ENCODE data around the gene LMF1. TPM values are rescaled to one million over a fixed set of nuclear protein-coding genes. Genes with fewer than 3 reads are reported as not detected.

Gene LMF1
- total and polyA plus RNA-seq, 8 donors, result 7.6 to 121 (median 15.8) TPM

DNA sequence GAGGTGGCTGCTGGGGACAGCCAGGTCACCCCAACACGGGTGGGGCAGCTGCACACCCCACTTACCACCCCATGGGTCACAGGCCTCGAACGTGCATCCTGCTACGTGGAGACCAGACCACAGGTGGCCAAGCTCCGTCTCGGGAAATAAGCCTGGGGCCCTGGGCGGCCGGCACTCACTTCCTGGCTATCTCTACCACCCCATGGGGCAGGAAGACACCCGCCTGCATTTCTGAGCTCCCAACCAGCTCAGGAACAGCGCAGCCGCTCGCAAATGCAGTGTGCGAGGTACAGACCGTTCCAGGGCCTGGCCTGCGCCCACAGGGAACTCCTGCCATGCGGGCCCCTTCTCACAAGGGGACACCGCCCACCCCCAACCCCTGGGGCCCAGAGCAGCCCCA lies 165.3 kb downstream of the LMF1 start:
- Histone ChIP-seq H3K27ac (no peak overlapping the region), H3K36me3 (no peaks in the 10 kb centered on the region), H3K4me3 (no peak overlapping the region), H3K4me1 (peaks cover 8 to 32% (median 25%) of the 10 kb centered on the region in 4 donors), H3K27me3 (peaks cover 0 to 66% (median 31%) of the 10 kb centered on the region in 3 donors), H3K9me3 (no peaks in the 10 kb centered on the region)
- DNase-seq, result no peak
- 72 to 79% (median 77%) methylated on average over 11 to 17 of the region's 17 CpGs for WGBS, 5 donors
- intact Hi-C loops (cut with DNase I; ENCODE audit: low total_unique reads), result no loop called here
- TF ChIP-seq POLR2AphosphoS5 (IDR thresholded peaks at IDR 0.05) (no peak), EP300 (IDR thresholded peaks at IDR 0.05) (no peak), POLR2A (IDR thresholded peaks at IDR 0.05) (no peak)
- TF ChIP-seq, protein P1, sequence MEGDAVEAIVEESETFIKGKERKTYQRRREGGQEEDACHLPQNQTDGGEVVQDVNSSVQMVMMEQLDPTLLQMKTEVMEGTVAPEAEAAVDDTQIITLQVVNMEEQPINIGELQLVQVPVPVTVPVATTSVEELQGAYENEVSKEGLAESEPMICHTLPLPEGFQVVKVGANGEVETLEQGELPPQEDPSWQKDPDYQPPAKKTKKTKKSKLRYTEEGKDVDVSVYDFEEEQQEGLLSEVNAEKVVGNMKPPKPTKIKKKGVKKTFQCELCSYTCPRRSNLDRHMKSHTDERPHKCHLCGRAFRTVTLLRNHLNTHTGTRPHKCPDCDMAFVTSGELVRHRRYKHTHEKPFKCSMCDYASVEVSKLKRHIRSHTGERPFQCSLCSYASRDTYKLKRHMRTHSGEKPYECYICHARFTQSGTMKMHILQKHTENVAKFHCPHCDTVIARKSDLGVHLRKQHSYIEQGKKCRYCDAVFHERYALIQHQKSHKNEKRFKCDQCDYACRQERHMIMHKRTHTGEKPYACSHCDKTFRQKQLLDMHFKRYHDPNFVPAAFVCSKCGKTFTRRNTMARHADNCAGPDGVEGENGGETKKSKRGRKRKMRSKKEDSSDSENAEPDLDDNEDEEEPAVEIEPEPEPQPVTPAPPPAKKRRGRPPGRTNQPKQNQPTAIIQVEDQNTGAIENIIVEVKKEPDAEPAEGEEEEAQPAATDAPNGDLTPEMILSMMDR (IDR thresholded peaks at IDR 0.05), result no peak

DNA sequence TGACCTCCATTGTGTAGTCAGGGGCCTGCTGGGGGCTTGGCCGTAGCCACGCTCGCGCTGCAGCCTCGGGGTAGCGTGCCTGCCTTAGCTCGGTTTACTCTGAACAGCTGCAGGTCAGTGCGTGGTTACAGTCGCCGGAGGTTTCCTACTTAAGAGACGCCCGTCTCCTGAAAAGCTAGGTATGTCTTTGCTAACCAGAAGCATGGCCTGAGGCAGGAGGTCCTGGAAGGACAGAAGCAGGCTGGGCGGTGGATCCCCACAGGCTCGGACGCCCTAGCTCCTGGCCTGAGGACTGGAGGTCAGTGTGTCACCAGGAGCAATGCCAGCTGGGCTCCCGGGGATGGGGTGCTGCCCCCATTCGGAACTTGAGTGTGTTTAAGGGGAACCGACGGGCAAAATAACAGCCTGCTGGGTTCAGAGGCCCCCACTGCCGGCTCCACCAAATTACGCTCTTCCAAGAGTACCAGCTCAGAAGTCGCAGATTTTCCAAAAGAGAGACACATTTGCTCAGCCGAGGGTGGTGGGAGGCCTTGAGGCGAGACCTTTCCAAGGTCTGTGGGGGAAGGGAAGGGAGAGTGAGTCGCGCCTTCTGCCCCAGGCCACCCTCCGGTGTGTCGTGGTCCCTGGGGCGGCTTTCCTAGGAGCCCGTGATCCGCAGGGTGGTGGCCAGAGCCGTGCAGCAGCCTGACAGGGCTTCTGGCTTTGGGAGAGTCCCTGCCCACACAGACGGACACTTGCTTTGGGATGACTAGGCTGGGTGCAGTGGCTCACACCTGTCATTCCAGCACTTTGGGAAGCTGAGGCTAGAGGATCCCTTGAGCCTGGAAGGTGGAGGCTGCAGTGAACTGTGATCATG lies 166.4 kb downstream of the LMF1 start:
- TF ChIP-seq POLR2AphosphoS5 (IDR thresholded peaks at IDR 0.05) (no peak), EP300 (IDR thresholded peaks at IDR 0.05) (no peak), POLR2A (IDR thresholded peaks at IDR 0.05) (no peak)
- TF ChIP-seq, protein P1 (IDR thresholded peaks at IDR 0.05), result no peak
- Histone ChIP-seq H3K27ac (no peak overlapping the region), H3K9me3 (no peaks in the 10 kb centered on the region), H3K4me1 (peaks cover 8 to 39% (median 27%) of the 10 kb centered on the region in 4 donors), H3K27me3 (peaks cover 5 to 66% (median 42%) of the 10 kb centered on the region in 3 donors), H3K36me3 (no peaks in the 10 kb centered on the region), H3K4me3 (no peak overlapping the region)
- DNase-seq, result no peak
- WGBS, 5 donors, result 36 to 49% (median 40%) methylated on average over 25 to 33 of the region's 33 CpGs
- intact Hi-C loops (cut with DNase I; ENCODE audit: low total_unique reads), result no loop called here

DNA sequence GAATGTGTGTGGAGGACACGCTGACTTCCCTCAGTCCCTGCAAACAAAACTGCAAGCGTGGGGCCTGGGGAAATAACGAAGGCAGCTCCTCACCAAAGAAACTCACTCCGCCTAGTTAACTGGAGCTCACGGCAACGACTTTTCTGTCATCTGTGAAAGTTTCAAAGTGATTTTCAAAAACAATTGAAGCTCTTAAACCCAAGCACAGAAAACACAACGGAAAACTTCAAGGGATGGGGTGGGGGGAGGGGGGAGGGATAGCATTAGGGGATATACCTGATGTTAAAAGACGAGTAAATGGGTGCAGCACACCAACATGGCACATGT lies 167.1 kb downstream of the LMF1 start:
- WGBS, 5 donors, result 27 to 45% (median 35%) methylated on average over 8 of the region's 8 CpGs
- H3K4me3 ChIP-seq, result no peak overlapping the region
- no peaks in the 10 kb centered on the region for H3K36me3 ChIP-seq
- H3K4me1 ChIP-seq, result peaks cover 8 to 36% (median 25%) of the 10 kb centered on the region in 4 donors
- no peak for DNase-seq
- no peak overlapping the region for H3K27ac ChIP-seq
- H3K27me3 ChIP-seq, result peaks cover 5 to 68% (median 47%) of the 10 kb centered on the region in 3 donors
- intact Hi-C loops (cut with DNase I; ENCODE audit: low total_unique reads), result no loop called here
- H3K9me3 ChIP-seq, result no peaks in the 10 kb centered on the region
- no peak for TF ChIP-seq POLR2A (IDR thresholded peaks at IDR 0.05)
- no peak for TF ChIP-seq POLR2AphosphoS5 (IDR thresholded peaks at IDR 0.05)
- TF ChIP-seq EP300 (IDR thresholded peaks at IDR 0.05), result no peak
- TF ChIP-seq, protein P1 (IDR thresholded peaks at IDR 0.05), result no peak

Other genes with a start within 250 kb of the LMF1 start
- gene ANTKMT, start 249.8 kb downstream of the LMF1 start, total RNA-seq, result 100 to 1,000 TPM in 1 of 5 donors, 10 to 100 TPM in 3, 1 to 10 TPM in 1; 9.7 to 602 (median 44.9) TPM
- 10 to 100 TPM; 35.9 to 65.0 (median 58.0) TPM for gene ANTKMT, start 249.8 kb downstream of the LMF1 start, polyA plus RNA-seq
- gene CCDC78, start 244.5 kb downstream of the LMF1 start, total RNA-seq, result 10 to 100 TPM in 1 of 5 donors, 1 to 10 TPM in 1, not detected in 3; 1.3 to 14.3 TPM
- gene CCDC78, start 244.5 kb downstream of the LMF1 start, polyA plus RNA-seq, result 1 to 10 TPM in 2 of 3 donors, not detected in 1; 1.3 to 1.7 TPM
- gene HAGHL, start 243.9 kb downstream of the LMF1 start, total RNA-seq, result 10 to 100 TPM in 1 of 5 donors, 1 to 10 TPM in 2, not detected in 2; 3.3 to 19.9 (median 4.0) TPM
- 1 to 10 TPM; 3.1 to 7.9 (median 3.7) TPM for gene HAGHL, start 243.9 kb downstream of the LMF1 start, polyA plus RNA-seq
- 100 to 1,000 TPM in 1 of 5 donors, 10 to 100 TPM in 4; 35.4 to 145 (median 62.9) TPM for gene CIAO3, start 230.0 kb downstream of the LMF1 start, total RNA-seq
- gene CIAO3, start 230.0 kb downstream of the LMF1 start, polyA plus RNA-seq, result 10 to 100 TPM; 22.8 to 37.6 (median 37.2) TPM
- gene MSLN, start 210.2 kb downstream of the LMF1 start, total RNA-seq, result 10 to 100 TPM in 1 of 5 donors, 1 to 10 TPM in 3, not detected in 1; 1.6 to 41.5 (median 3.4) TPM
- gene MSLN, start 210.2 kb downstream of the LMF1 start, polyA plus RNA-seq, result 10 to 100 TPM in 1 of 3 donors, 1 to 10 TPM in 1, under 1 TPM in 1; 0.92 to 83.7 (median 6.1) TPM
- 10 to 100 TPM in 4 of 5 donors, 1 to 10 TPM in 1; 9.0 to 43.7 (median 37.9) TPM for gene RPUSD1, start 182.6 kb downstream of the LMF1 start, total RNA-seq
- 10 to 100 TPM; 16.4 to 22.9 (median 17.3) TPM for gene RPUSD1, start 182.6 kb downstream of the LMF1 start, polyA plus RNA-seq
- gene CHTF18, start 182.4 kb downstream of the LMF1 start, total RNA-seq, result 100 to 1,000 TPM in 1 of 5 donors, 10 to 100 TPM in 2, 1 to 10 TPM in 2; 2.9 to 143 (median 15.2) TPM
- 10 to 100 TPM; 17.9 to 31.0 (median 25.1) TPM for gene CHTF18, start 182.4 kb downstream of the LMF1 start, polyA plus RNA-seq
- gene GNG13, start 170.2 kb downstream of the LMF1 start, total RNA-seq, result not detected
- not detected for gene GNG13, start 170.2 kb downstream of the LMF1 start, polyA plus RNA-seq
- 10 to 100 TPM in 1 of 5 donors, 1 to 10 TPM in 1, under 1 TPM in 1, not detected in 2; 0.45 to 15.1 (median 3.3) TPM for gene SOX8, start 10.8 kb upstream of the LMF1 start, total RNA-seq
- 1 to 10 TPM in 1 of 3 donors, under 1 TPM in 1, not detected in 1; 0.50 to 1.1 TPM for gene SOX8, start 10.8 kb upstream of the LMF1 start, polyA plus RNA-seq
- not detected for gene SSTR5, start 101.8 kb upstream of the LMF1 start, total RNA-seq
- under 1 TPM in 1 of 3 donors, not detected in 2; 0.13 TPM for gene SSTR5, start 101.8 kb upstream of the LMF1 start, polyA plus RNA-seq
- not detected for gene C1QTNF8, start 125.3 kb upstream of the LMF1 start, total RNA-seq
- gene C1QTNF8, start 125.3 kb upstream of the LMF1 start, polyA plus RNA-seq, result not detected
- 10 to 100 TPM; 15.8 to 49.6 (median 33.3) TPM for gene CACNA1H, start 182.1 kb upstream of the LMF1 start, total RNA-seq
- gene CACNA1H, start 182.1 kb upstream of the LMF1 start, polyA plus RNA-seq, result 10 to 100 TPM in 1 of 3 donors, 1 to 10 TPM in 2; 1.5 to 14.5 (median 4.2) TPM